Gastroesophageal sphincter (tissue), 3 donors: ENCODE results near the gene PIGZ.

Experiments used
- EP300 ChIP-seq: sonication (generic); formaldehyde crosslinking; IDR thresholded peaks from one replicate; pipeline ENCODE4 v1.6.1; 2017; ENCODE audit warnings: antibody characterized with exemption, mild to moderate bottlenecking
- POLR2A ChIP-seq, 2 donors: fragments of 450-650 bp; IDR thresholded peaks; one replicate each; pipeline ENCODE4 v1.6.1; 2017; ENCODE audit warnings: antibody characterized with exemption in 2 of 2, mild to moderate bottlenecking in 2 of 2, moderate library complexity in 1 of 2
- POLR2AphosphoS5 ChIP-seq: sonication (generic); formaldehyde crosslinking; IDR thresholded peaks from one replicate; pipeline ENCODE4 v1.6.1; 2017; ENCODE audit warnings: antibody characterized with exemption
- TF ChIP-seq, protein P1 (sequence below), 4 experiments: fragments of 200-600 bp in 2 of 4; fragments of 450-650 bp in 2 of 4; sonication (generic) in 1 of 4; IDR thresholded peaks; one replicate each; pipeline ENCODE4 v1.5.1; 2017 to 2019; ENCODE audit warnings: antibody characterized with exemption in 4 of 4, mild to moderate bottlenecking in 2 of 4, moderate library complexity in 2 of 4

GRCh38 chr3:196947860-196948441 lies 20.7 kb downstream of the PIGZ start:
- TF ChIP-seq, protein P1, sequence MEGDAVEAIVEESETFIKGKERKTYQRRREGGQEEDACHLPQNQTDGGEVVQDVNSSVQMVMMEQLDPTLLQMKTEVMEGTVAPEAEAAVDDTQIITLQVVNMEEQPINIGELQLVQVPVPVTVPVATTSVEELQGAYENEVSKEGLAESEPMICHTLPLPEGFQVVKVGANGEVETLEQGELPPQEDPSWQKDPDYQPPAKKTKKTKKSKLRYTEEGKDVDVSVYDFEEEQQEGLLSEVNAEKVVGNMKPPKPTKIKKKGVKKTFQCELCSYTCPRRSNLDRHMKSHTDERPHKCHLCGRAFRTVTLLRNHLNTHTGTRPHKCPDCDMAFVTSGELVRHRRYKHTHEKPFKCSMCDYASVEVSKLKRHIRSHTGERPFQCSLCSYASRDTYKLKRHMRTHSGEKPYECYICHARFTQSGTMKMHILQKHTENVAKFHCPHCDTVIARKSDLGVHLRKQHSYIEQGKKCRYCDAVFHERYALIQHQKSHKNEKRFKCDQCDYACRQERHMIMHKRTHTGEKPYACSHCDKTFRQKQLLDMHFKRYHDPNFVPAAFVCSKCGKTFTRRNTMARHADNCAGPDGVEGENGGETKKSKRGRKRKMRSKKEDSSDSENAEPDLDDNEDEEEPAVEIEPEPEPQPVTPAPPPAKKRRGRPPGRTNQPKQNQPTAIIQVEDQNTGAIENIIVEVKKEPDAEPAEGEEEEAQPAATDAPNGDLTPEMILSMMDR (IDR thresholded peaks at IDR 0.05), result no peak
- TF ChIP-seq POLR2A (IDR thresholded peaks at IDR 0.05), result no peak
- TF ChIP-seq EP300, result no peak
- no peak for TF ChIP-seq POLR2AphosphoS5
